Head of caudate nucleus (tissue), 42 donors: ENCODE results near the gene TSPAN15.

Source experiments
- DNase-seq, 42 donors: peaks; one replicate each; pipeline versions ENCODE4 v3.0.0 to v3.0.0-alpha.2; 2020 to 2021; ENCODE audit warnings: mixed read lengths in 7 of 42
- intact Hi-C: fragments of 100-400 bp; cut with DNase I; formaldehyde crosslinking; loops from one replicate; pipeline ENCODE4 v1.15.0; 2022

The TSPAN15 gene

DNA sequence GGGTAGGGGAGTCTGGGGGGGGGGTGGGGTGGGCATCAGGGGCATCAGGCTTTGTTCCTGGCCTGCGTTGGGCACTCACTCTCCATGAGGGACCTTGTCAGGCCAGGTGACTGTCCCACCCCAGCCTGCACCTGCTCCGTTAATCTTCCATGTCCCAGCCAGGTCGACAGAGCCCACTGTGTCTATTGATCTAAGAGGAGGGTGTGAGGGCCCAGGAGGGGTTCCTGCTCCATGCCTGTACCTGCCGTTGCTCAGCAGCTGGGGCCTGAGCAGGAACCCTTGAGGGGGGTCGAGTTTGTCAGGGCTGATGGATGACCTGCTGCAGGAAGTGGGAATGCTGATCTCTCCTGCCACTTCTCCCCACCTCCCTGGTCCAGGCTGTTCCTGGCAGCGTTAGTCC, 103.3 kb downstream of the TSPAN15 start:
- no peak for DNase-seq
- intact Hi-C loops = no loop called here
